SH-SY5Y (cell line): ENCODE data around the gene ARMC9.

Experiments
- GATA2 ChIP-seq: IDR thresholded peaks from 2 replicates; pipeline ENCODE4 v1.6.1; 2011; ENCODE audit warnings: mild to moderate bottlenecking, low read depth, low read length
- GATA3 ChIP-seq: IDR thresholded peaks from 2 replicates; pipeline ENCODE4 v1.6.1; 2011; ENCODE audit warnings: low read depth, mild to moderate bottlenecking, low read length, moderate library complexity

DNA sequence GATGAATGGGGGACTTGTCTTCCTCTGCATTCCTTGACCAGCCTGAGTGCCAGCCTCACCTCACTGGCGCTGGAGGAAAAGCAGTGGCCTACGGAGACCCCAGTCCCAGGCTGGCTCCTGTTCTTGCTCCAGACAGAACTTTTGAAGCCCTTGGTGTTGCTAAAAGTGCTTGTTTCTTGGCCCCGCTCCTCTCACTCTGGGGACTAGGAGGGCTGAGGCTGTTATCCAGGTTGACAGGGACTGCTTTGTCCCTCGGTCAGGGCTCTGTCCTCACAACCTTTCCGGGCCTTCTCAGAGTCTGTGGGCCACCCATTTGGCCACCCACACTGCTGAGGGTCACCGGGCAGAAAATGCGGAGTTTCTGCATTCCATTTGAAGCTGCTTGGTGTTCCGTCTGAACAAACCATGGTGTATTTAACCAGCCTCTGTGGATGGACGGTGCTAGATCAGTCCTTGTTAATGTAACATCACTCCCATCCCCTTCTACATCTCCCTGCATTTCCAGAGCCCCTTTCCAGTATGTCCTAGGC is 222.7 kb downstream of the ARMC9 start:
- no peak for TF ChIP-seq GATA3
- no peak for TF ChIP-seq GATA2
